Astrocyte (in vitro differentiated cells and primary cell): ENCODE measurements around the gene PIK3R1. TPM values are rescaled to one million over a fixed set of nuclear protein-coding genes. Genes with fewer than 3 reads are reported as not detected.
A peak's percentile ranks its signal among the peaks of the same experiment; 100 is the strongest.

ENCODE experiments used
- DNase-seq: peaks from one replicate; pipeline ENCODE4 v3.0.0-alpha.2; 2010; ENCODE audit warnings: low read depth
- FAIRE-seq: peaks from 2 replicates; lab custom pipeline; 2011; peaks lifted over from hg19 to GRCh38; lab: Jason Lieb, UNC
- H2AFZ ChIP-seq: 2 replicates; pipeline ENCODE4 v1.6.0; 2012; ENCODE audit warnings: low read depth, low read length, inconsistent platforms
- H3K27ac ChIP-seq: 2 replicates; pipeline ENCODE4 v1.5.1; 2011; ENCODE audit warnings: low read depth, low read length, inconsistent platforms
- H3K27me3 ChIP-seq: 2 replicates; pipeline ENCODE4 v1.6.0; 2011; ENCODE audit warnings: low read length, inconsistent platforms; ENCODE audit not compliant: insufficient read depth
- H3K36me3 ChIP-seq: 2 replicates; pipeline ENCODE4 v1.5.1; 2011; ENCODE audit warnings: low read length, inconsistent platforms; ENCODE audit not compliant: insufficient read depth
- H3K4me1 ChIP-seq: 2 replicates; pipeline ENCODE4 v1.5.1; 2011; ENCODE audit warnings: low read length, inconsistent platforms; ENCODE audit not compliant: insufficient read depth
- H3K4me2 ChIP-seq: 2 replicates; pipeline ENCODE4 v1.6.0; 2012; ENCODE audit warnings: low read length, inconsistent platforms
- H3K4me3 ChIP-seq: 2 replicates; pipeline ENCODE4 v1.5.1; 2011; ENCODE audit warnings: low read depth, mild to moderate bottlenecking, low read length, inconsistent platforms; ENCODE audit not compliant: insufficient read depth
- H3K79me2 ChIP-seq: 2 replicates; pipeline ENCODE4 v1.6.0; 2012; ENCODE audit warnings: mild to moderate bottlenecking, low read length, inconsistent platforms; ENCODE audit not compliant: insufficient read depth
- H3K9ac ChIP-seq: 2 replicates; pipeline ENCODE4 v1.6.0; 2012; ENCODE audit warnings: mild to moderate bottlenecking, low read length, inconsistent platforms
- H3K9me3 ChIP-seq: 2 replicates; pipeline ENCODE4 v1.5.1; 2012; ENCODE audit warnings: low read depth, mild to moderate bottlenecking, low read length, inconsistent platforms; ENCODE audit not compliant: insufficient read depth
- H4K20me1 ChIP-seq: 2 replicates; pipeline ENCODE4 v1.6.0; 2012; ENCODE audit warnings: low read length, inconsistent platforms; ENCODE audit not compliant: insufficient read depth
- H3K27ac Mint-ChIP-seq: one replicate; pipeline ENCODE4 v1.8.0; 2021; ENCODE audit warnings: mild to moderate bottlenecking, mixed read lengths; ENCODE audit not compliant: unreplicated experiment
- H3K27me3 Mint-ChIP-seq: one replicate; pipeline ENCODE4 v1.8.0; 2021; ENCODE audit warnings: low read depth, mixed read lengths; ENCODE audit not compliant: unreplicated experiment
- H3K36me3 Mint-ChIP-seq: one replicate; pipeline ENCODE4 v1.8.0; 2021; ENCODE audit warnings: low read depth, mixed read lengths; ENCODE audit not compliant: unreplicated experiment
- H3K4me1 Mint-ChIP-seq: one replicate; pipeline ENCODE4 v1.8.0; 2021; ENCODE audit warnings: low read depth, mixed read lengths; ENCODE audit not compliant: unreplicated experiment
- H3K4me3 Mint-ChIP-seq: one replicate; pipeline ENCODE4 v1.8.0; 2021; ENCODE audit warnings: mild to moderate bottlenecking, moderate library complexity, mixed read lengths; ENCODE audit not compliant: unreplicated experiment
- H3K9me3 Mint-ChIP-seq: one replicate; pipeline ENCODE4 v1.8.0; 2021; ENCODE audit warnings: mild to moderate bottlenecking, mixed read lengths; ENCODE audit not compliant: unreplicated experiment
- EZH2 ChIP-seq: IDR thresholded peaks from 2 replicates; pipeline ENCODE4 v1.6.1; 2012; ENCODE audit warnings: mild to moderate bottlenecking, low read length, inconsistent platforms; ENCODE audit not compliant: insufficient read depth
- total RNA-seq: library from RNA; stranded (reverse); gene quantifications from 2 replicates; pipeline ENCODE4 v1.2.1, GENCODE V29; 2021
- TF ChIP-seq, protein P1 (sequence below): IDR thresholded peaks from 2 replicates; pipeline ENCODE4 v1.5.1; 2011; ENCODE audit warnings: low read depth, mild to moderate bottlenecking, inconsistent platforms, low read length, moderate library complexity; ENCODE audit not compliant: insufficient read depth

Gene PIK3R1
- total RNA-seq, 1 donor from 2014 or later = 25.7 TPM

DNA sequence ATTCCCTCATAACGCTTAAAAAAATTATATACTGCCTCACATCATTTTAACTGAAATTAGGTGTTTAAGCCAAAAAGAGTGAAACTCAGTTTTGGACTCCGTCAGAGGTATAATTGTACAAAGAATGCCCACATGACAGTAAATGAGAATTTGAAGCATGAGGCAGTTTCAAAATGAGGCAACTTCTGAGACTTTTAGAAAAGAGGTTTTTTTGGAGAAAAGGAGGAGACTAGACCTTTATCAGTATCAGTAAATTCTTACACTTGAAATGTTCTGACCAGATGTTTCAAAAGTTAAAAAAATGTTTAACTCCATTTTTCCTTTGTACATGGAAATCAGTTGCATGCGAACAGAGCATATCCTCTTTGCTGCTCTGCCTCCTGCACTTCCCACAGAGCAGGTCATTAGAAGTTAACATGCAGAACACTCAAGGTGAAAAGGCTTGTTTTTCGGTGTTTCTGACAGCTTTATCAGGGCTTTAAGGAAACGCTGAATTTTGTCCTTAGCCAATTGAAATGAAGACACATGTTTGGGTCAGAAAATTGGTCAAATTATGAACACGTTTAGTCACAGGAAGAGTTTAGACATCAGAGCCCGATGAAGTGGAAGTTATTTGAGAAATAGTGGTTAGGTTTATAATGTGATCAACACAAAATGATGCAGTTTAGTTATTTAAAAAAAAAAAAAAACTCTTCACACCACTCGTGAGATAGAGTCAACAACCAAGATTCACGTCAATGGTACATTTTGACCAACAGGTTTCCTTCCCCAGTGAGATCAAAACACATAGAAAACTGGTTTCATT is 59.5 kb downstream of the PIK3R1 start:
- Mint-ChIP-seq H3K36me3 (peaks cover 4% of the 10 kb centered on the region), H3K27me3 (no peaks in the 10 kb centered on the region), H3K9me3 (peaks cover 3% of the 10 kb centered on the region), H3K4me3 (no peak overlapping the region), H3K27ac (no peak overlapping the region), H3K4me1 (peaks cover 20% of the 10 kb centered on the region)
- peaks cover 8% of the 10 kb centered on the region for H4K20me1 ChIP-seq
- H3K36me3 ChIP-seq = peaks cover 2% of the 10 kb centered on the region
- DNase-seq = no peak
- FAIRE-seq = peak; percentile 23
- H3K9me3 ChIP-seq = no peaks in the 10 kb centered on the region
- peaks cover 14% of the 10 kb centered on the region for H3K4me1 ChIP-seq
- no peak overlapping the region for H3K27ac ChIP-seq
- H3K4me2 ChIP-seq = no peak overlapping the region
- no peak overlapping the region for H2AFZ ChIP-seq
- H3K9ac ChIP-seq = no peak overlapping the region
- no peaks in the 10 kb centered on the region for H3K27me3 ChIP-seq
- TF ChIP-seq EZH2 = no peak
- TF ChIP-seq, protein P1, sequence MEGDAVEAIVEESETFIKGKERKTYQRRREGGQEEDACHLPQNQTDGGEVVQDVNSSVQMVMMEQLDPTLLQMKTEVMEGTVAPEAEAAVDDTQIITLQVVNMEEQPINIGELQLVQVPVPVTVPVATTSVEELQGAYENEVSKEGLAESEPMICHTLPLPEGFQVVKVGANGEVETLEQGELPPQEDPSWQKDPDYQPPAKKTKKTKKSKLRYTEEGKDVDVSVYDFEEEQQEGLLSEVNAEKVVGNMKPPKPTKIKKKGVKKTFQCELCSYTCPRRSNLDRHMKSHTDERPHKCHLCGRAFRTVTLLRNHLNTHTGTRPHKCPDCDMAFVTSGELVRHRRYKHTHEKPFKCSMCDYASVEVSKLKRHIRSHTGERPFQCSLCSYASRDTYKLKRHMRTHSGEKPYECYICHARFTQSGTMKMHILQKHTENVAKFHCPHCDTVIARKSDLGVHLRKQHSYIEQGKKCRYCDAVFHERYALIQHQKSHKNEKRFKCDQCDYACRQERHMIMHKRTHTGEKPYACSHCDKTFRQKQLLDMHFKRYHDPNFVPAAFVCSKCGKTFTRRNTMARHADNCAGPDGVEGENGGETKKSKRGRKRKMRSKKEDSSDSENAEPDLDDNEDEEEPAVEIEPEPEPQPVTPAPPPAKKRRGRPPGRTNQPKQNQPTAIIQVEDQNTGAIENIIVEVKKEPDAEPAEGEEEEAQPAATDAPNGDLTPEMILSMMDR = no peak
- no peak overlapping the region for H3K4me3 ChIP-seq
- no peaks in the 10 kb centered on the region for H3K79me2 ChIP-seq

- peaks cover 12% of the 10 kb centered on the region for H3K36me3 ChIP-seq
These were observed 61.2 kb downstream of the PIK3R1 start for GRCh38 chr5:68276740-68277139.

More at GRCh38 chr5:68276740-68277139, 61.2 kb downstream of the PIK3R1 start:
- Histone ChIP-seq H2AFZ (no peak overlapping the region), H3K27me3 (no peaks in the 10 kb centered on the region), H3K27ac (no peak overlapping the region), H4K20me1 (peaks cover 8% of the 10 kb centered on the region), H3K9me3 (no peaks in the 10 kb centered on the region), H3K9ac (no peak overlapping the region), H3K4me2 (no peak overlapping the region), H3K4me3 (no peak overlapping the region), H3K4me1 (peaks cover 14% of the 10 kb centered on the region), H3K79me2 (no peaks in the 10 kb centered on the region)
- Mint-ChIP-seq H3K27ac (peak overlapping the region; percentile 76), H3K4me3 (no peak overlapping the region), H3K36me3 (peaks cover 7% of the 10 kb centered on the region), H3K4me1 (peaks cover 20% of the 10 kb centered on the region), H3K27me3 (no peaks in the 10 kb centered on the region), H3K9me3 (peaks cover 3% of the 10 kb centered on the region)
- DNase-seq (no peak), FAIRE-seq (no peak)
- TF ChIP-seq, protein P1 = no peak
- TF ChIP-seq EZH2 = no peak
